Measurements from ENCODE around the gene RNF10.

DNA sequence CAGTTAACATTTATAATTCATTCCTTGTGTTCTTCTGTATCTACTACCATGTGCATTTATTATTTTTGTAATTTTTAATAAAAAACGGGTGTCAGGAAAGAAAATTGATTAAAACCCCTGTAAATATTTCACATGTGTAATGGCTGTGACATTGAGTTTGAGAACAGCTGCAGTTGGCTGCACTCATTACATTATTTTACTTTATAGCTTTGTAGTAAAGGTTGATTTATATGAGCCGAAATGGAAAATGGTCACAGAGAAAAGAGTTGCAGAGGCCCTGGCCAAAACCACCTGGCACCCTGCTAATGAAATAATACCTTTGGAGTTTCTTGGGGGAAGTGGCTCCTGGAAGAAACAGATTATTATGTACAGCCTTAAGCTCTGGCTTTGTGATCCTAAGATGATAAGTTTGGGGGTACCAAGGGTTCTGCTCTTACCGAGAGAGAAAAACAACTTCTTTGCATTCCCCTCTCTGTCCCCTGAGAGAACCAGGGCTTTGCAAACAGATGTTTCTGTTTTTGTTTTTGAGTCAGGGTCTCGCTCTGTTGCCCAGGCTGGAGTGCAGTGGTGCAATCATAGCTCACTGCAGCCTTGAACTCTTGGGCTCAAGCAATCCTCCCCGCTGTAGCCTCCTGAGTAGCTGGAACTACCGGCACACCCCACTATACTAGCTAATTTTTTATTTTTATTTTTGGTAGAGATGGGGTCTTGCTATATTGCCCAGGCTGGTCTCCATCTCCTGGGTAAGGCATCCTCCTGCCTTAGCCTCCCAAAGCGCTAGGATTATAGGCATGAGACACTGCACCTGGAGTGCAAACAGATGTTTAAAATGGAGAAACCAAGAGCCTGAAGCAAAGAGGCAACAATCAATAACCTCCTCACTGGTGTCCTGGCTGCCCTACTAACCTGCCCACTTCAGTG lies 47.9 kb upstream of the RNF10 start:
- TF ChIP-seq ZZZ3 (IDR thresholded peaks at IDR 0.05; ENCODE audit: control insufficient read depth, insufficient read length, low read depth): no peak
- no peak for TF ChIP-seq DPF2 (IDR thresholded peaks at IDR 0.05)
- TF ChIP-seq, protein P1, sequence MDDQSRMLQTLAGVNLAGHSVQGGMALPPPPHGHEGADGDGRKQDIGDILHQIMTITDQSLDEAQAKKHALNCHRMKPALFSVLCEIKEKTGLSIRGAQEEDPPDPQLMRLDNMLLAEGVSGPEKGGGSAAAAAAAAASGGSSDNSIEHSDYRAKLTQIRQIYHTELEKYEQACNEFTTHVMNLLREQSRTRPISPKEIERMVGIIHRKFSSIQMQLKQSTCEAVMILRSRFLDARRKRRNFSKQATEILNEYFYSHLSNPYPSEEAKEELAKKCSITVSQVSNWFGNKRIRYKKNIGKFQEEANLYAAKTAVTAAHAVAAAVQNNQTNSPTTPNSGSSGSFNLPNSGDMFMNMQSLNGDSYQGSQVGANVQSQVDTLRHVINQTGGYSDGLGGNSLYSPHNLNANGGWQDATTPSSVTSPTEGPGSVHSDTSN (IDR thresholded peaks at IDR 0.05; ENCODE audit: insufficient replicate concordance, low read depth, low read length): no peak
- TF ChIP-seq, protein P2, sequence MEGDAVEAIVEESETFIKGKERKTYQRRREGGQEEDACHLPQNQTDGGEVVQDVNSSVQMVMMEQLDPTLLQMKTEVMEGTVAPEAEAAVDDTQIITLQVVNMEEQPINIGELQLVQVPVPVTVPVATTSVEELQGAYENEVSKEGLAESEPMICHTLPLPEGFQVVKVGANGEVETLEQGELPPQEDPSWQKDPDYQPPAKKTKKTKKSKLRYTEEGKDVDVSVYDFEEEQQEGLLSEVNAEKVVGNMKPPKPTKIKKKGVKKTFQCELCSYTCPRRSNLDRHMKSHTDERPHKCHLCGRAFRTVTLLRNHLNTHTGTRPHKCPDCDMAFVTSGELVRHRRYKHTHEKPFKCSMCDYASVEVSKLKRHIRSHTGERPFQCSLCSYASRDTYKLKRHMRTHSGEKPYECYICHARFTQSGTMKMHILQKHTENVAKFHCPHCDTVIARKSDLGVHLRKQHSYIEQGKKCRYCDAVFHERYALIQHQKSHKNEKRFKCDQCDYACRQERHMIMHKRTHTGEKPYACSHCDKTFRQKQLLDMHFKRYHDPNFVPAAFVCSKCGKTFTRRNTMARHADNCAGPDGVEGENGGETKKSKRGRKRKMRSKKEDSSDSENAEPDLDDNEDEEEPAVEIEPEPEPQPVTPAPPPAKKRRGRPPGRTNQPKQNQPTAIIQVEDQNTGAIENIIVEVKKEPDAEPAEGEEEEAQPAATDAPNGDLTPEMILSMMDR (IDR thresholded peaks at IDR 0.05 in 2 of 3, conservative IDR thresholded peaks at IDR 0.05 in 1 of 3; ENCODE audit: control insufficient read depth in 2 of 3, extremely low read depth in 1 of 3, insufficient read depth in 1 of 3, low read depth in 3 of 3, low read length in 3 of 3): no peak
- TF ChIP-seq BCL11A (IDR thresholded peaks at IDR 0.05; ENCODE audit: low read depth, low read length): no peak
- TF ChIP-seq, protein P3, sequence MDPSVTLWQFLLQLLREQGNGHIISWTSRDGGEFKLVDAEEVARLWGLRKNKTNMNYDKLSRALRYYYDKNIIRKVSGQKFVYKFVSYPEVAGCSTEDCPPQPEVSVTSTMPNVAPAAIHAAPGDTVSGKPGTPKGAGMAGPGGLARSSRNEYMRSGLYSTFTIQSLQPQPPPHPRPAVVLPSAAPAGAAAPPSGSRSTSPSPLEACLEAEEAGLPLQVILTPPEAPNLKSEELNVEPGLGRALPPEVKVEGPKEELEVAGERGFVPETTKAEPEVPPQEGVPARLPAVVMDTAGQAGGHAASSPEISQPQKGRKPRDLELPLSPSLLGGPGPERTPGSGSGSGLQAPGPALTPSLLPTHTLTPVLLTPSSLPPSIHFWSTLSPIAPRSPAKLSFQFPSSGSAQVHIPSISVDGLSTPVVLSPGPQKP (IDR thresholded peaks at IDR 0.05; ENCODE audit: low read depth, low read length): no peak

Measured in GM12878 (cell line).